ENCODE measurements around the gene PLXNA4. TPM values are rescaled to one million over a fixed set of nuclear protein-coding genes. Genes with fewer than 3 reads are reported as not detected.

Gene PLXNA4
- total and polyA plus RNA-seq, 2 experiments from 2014 or later, result 0.32 TPM; not detected in 1

GRCh38 chr7:132560825-132561529, 15.3 kb downstream of the PLXNA4 start:
- Histone ChIP-seq H4K20me1 (ENCODE audit: insufficient read depth) (no peaks in the 10 kb centered on the region), H3K27ac (no peak overlapping the region), H3K36me3 (ENCODE audit: low read depth) (no peaks in the 10 kb centered on the region), H3K9ac (no peak overlapping the region), H3K79me2 (ENCODE audit: insufficient read depth) (no peaks in the 10 kb centered on the region), H3K9me2 (ENCODE audit: insufficient read depth) (no peaks in the 10 kb centered on the region), H3K4me1 (ENCODE audit: insufficient read depth) (no peaks in the 10 kb centered on the region), H3K4me2 (ENCODE audit: unreplicated experiment) (no peak overlapping the region), H3K9me3 (ENCODE audit: low read depth) (no peaks in the 10 kb centered on the region), H3K27me3 (replicated peaks; ENCODE audit: insufficient read depth) (no peaks in the 10 kb centered on the region), H3F3A (ENCODE audit: insufficient read depth) (no peaks in the 10 kb centered on the region), H2AFZ (no peak overlapping the region), H3K4me3 (no peak overlapping the region)
- WGBS, 2 experiments (ENCODE audit: low coverage in 1 of 2, low lambda C conversion rate in 2 of 2, missing lambda C conversion rate in 2 of 2), result 69 to 73% methylated on average over 8 of the region's 8 CpGs
- no peak for TF ChIP-seq EZH2phosphoT487 (IDR thresholded peaks at IDR 0.05; ENCODE audit: insufficient read depth, low read depth)
- no peak for TF ChIP-seq EZH2 (IDR thresholded peaks at IDR 0.05; ENCODE audit: insufficient read depth, poor library complexity, severe bottlenecking)
- in situ Hi-C loops (cut with MboI), result no loop called here
- DNase-seq, result no peak

- no peak overlapping the region for H3K9ac ChIP-seq
- no peaks in the 10 kb centered on the region for H3K27me3 ChIP-seq (replicated peaks; ENCODE audit: insufficient read depth)
- no peak overlapping the region for H3K27ac ChIP-seq
- no peaks in the 10 kb centered on the region for H3K79me2 ChIP-seq (ENCODE audit: insufficient read depth)
- TF ChIP-seq EZH2 (IDR thresholded peaks at IDR 0.05; ENCODE audit: insufficient read depth, poor library complexity, severe bottlenecking) (no peak), EZH2phosphoT487 (IDR thresholded peaks at IDR 0.05; ENCODE audit: insufficient read depth, low read depth) (no peak)
- no peaks in the 10 kb centered on the region for H4K20me1 ChIP-seq (ENCODE audit: insufficient read depth)
- 88% methylated on average over 7 of the region's 7 CpGs for WGBS, 2 experiments (ENCODE audit: low coverage in 1 of 2, low lambda C conversion rate in 2 of 2, missing lambda C conversion rate in 2 of 2)
- no peak overlapping the region for H3K4me2 ChIP-seq (ENCODE audit: unreplicated experiment)
- in situ Hi-C loops (cut with MboI), result no loop called here
- no peaks in the 10 kb centered on the region for H3K4me1 ChIP-seq (ENCODE audit: insufficient read depth)
- no peaks in the 10 kb centered on the region for H3F3A ChIP-seq (ENCODE audit: insufficient read depth)
- H3K9me2 ChIP-seq (ENCODE audit: insufficient read depth), result no peaks in the 10 kb centered on the region
- no peak overlapping the region for H3K4me3 ChIP-seq
- H3K36me3 ChIP-seq (ENCODE audit: low read depth), result no peaks in the 10 kb centered on the region
- no peak for DNase-seq
- H2AFZ ChIP-seq, result no peak overlapping the region
- no peaks in the 10 kb centered on the region for H3K9me3 ChIP-seq (ENCODE audit: low read depth)
Measured at GRCh38 chr7:132560105-132560504, 16.2 kb downstream of the PLXNA4 start.

- H3K79me2 ChIP-seq (ENCODE audit: insufficient read depth), result no peaks in the 10 kb centered on the region
- H3K27me3 ChIP-seq (replicated peaks; ENCODE audit: insufficient read depth), result no peaks in the 10 kb centered on the region
- no peaks in the 10 kb centered on the region for H4K20me1 ChIP-seq (ENCODE audit: insufficient read depth)
- no peak overlapping the region for H3K4me2 ChIP-seq (ENCODE audit: unreplicated experiment)
- no peaks in the 10 kb centered on the region for H3K4me1 ChIP-seq (ENCODE audit: insufficient read depth)
- in situ Hi-C loops (cut with MboI), result no loop called here
- TF ChIP-seq EZH2 (IDR thresholded peaks at IDR 0.05; ENCODE audit: insufficient read depth, poor library complexity, severe bottlenecking), result no peak
- TF ChIP-seq EZH2phosphoT487 (IDR thresholded peaks at IDR 0.05; ENCODE audit: insufficient read depth, low read depth), result no peak
- H3K9ac ChIP-seq, result no peak overlapping the region
- DNase-seq, result no peak
- WGBS, 2 experiments (ENCODE audit: low coverage in 1 of 2, low lambda C conversion rate in 2 of 2, missing lambda C conversion rate in 2 of 2), result 75 to 84% methylated on average over 5 of the region's 5 CpGs
- no peak overlapping the region for H3K4me3 ChIP-seq
- H3K9me3 ChIP-seq (ENCODE audit: low read depth), result no peaks in the 10 kb centered on the region
- H3F3A ChIP-seq (ENCODE audit: insufficient read depth), result no peaks in the 10 kb centered on the region
- H3K9me2 ChIP-seq (ENCODE audit: insufficient read depth), result no peaks in the 10 kb centered on the region
- no peak overlapping the region for H3K27ac ChIP-seq
- no peaks in the 10 kb centered on the region for H3K36me3 ChIP-seq (ENCODE audit: low read depth)
- no peak overlapping the region for H2AFZ ChIP-seq
Measured at GRCh38 chr7:132558815-132559214, 17.5 kb downstream of the PLXNA4 start.

- no peak overlapping the region for H3K27ac ChIP-seq
- H3K27me3 ChIP-seq (replicated peaks; ENCODE audit: insufficient read depth), result no peaks in the 10 kb centered on the region
- H3K9me3 ChIP-seq (ENCODE audit: low read depth), result no peaks in the 10 kb centered on the region
- 40 to 55% methylated on average over 3 of the region's 3 CpGs for WGBS, 2 experiments (ENCODE audit: low coverage in 1 of 2, low lambda C conversion rate in 2 of 2, missing lambda C conversion rate in 2 of 2)
- DNase-seq, result peak; percentile 19
- no peak overlapping the region for H3K4me2 ChIP-seq (ENCODE audit: unreplicated experiment)
- H3K79me2 ChIP-seq (ENCODE audit: insufficient read depth), result no peaks in the 10 kb centered on the region
- H4K20me1 ChIP-seq (ENCODE audit: insufficient read depth), result no peaks in the 10 kb centered on the region
- in situ Hi-C loops (cut with MboI), result no loop called here
- no peak overlapping the region for H3K4me3 ChIP-seq
- no peak overlapping the region for H2AFZ ChIP-seq
- H3K9me2 ChIP-seq (ENCODE audit: insufficient read depth), result no peaks in the 10 kb centered on the region
- no peaks in the 10 kb centered on the region for H3F3A ChIP-seq (ENCODE audit: insufficient read depth)
- TF ChIP-seq EZH2phosphoT487 (IDR thresholded peaks at IDR 0.05; ENCODE audit: insufficient read depth, low read depth), result no peak
- TF ChIP-seq EZH2 (IDR thresholded peaks at IDR 0.05; ENCODE audit: insufficient read depth, poor library complexity, severe bottlenecking), result no peak
- no peaks in the 10 kb centered on the region for H3K36me3 ChIP-seq (ENCODE audit: low read depth)
- no peaks in the 10 kb centered on the region for H3K4me1 ChIP-seq (ENCODE audit: insufficient read depth)
- no peak overlapping the region for H3K9ac ChIP-seq
Measured at GRCh38 chr7:132557489-132558044, 18.7 kb downstream of the PLXNA4 start.

Measured in GM23248 (cell line).